ENCODE data around the gene GMIP. TPM values are rescaled to one million over a fixed set of nuclear protein-coding genes. Genes with fewer than 3 reads are reported as not detected.

The GMIP gene
- total RNA-seq, 4 donors from 2014 or later = 10.1 to 14.4 (median 13.4) TPM

GRCh38 chr19:19592690-19593089 lies 50.8 kb downstream of the GMIP start:
- DNase-seq (ENCODE audit: low spot score in 2 of 2) = no peak
- 86% methylated on average over 4 of the region's 10 CpGs for WGBS
- Histone ChIP-seq H3K36me3 (no peaks in the 10 kb centered on the region), H3K27me3 (no peaks in the 10 kb centered on the region), H3K4me3 (no peak overlapping the region), H3K27ac (no peak overlapping the region), H3K9me3 (no peaks in the 10 kb centered on the region), H3K4me1 (peaks cover 56% of the 10 kb centered on the region)
- TF ChIP-seq CTCF (IDR thresholded peaks at IDR 0.05) (no peak), POLR2AphosphoS5 (IDR thresholded peaks at IDR 0.05) (no peak), POLR2A (IDR thresholded peaks at IDR 0.05) (no peak), EP300 (IDR thresholded peaks at IDR 0.05) (no peak)

- WGBS = 27% methylated on average over 13 of the region's 13 CpGs
- Histone ChIP-seq H3K9me3 (no peaks in the 10 kb centered on the region), H3K27ac (peak overlapping the region; percentile 89), H3K4me3 (no peak overlapping the region), H3K4me1 (peaks cover 49% of the 10 kb centered on the region), H3K36me3 (no peaks in the 10 kb centered on the region), H3K27me3 (no peaks in the 10 kb centered on the region)
- TF ChIP-seq POLR2A (IDR thresholded peaks at IDR 0.05) = no peak
- TF ChIP-seq POLR2AphosphoS5 (IDR thresholded peaks at IDR 0.05) = peak in 1 of 3 donors; percentile 74
- DNase-seq (ENCODE audit: low spot score in 2 of 2) = no peak
These were observed 52.2 kb downstream of the GMIP start for GRCh38 chr19:19591133-19591825.

- H3K27ac ChIP-seq = no peak overlapping the region
- H3K4me3 ChIP-seq = no peak overlapping the region
- TF ChIP-seq CTCF (IDR thresholded peaks at IDR 0.05) (no peak), POLR2A (IDR thresholded peaks at IDR 0.05) (no peak), EP300 (IDR thresholded peaks at IDR 0.05) (no peak), POLR2AphosphoS5 (IDR thresholded peaks at IDR 0.05) (no peak)
- H3K9me3 ChIP-seq = no peaks in the 10 kb centered on the region
- WGBS = 79% methylated on average over 2 of the region's 2 CpGs
- H3K4me1 ChIP-seq = peaks cover 27% of the 10 kb centered on the region
- no peaks in the 10 kb centered on the region for H3K36me3 ChIP-seq
- no peak for DNase-seq (ENCODE audit: low spot score in 2 of 2)
- no peaks in the 10 kb centered on the region for H3K27me3 ChIP-seq
These were observed 54.9 kb downstream of the GMIP start for GRCh38 chr19:19588546-19588945.

GRCh38 chr19:19587771-19588170 lies 55.7 kb downstream of the GMIP start:
- no peaks in the 10 kb centered on the region for H3K27me3 ChIP-seq
- H3K4me1 ChIP-seq = peaks cover 27% of the 10 kb centered on the region
- H3K27ac ChIP-seq = no peak overlapping the region
- H3K36me3 ChIP-seq = no peaks in the 10 kb centered on the region
- no peaks in the 10 kb centered on the region for H3K9me3 ChIP-seq
- TF ChIP-seq POLR2A (IDR thresholded peaks at IDR 0.05) (no peak), POLR2AphosphoS5 (IDR thresholded peaks at IDR 0.05) (no peak), EP300 (IDR thresholded peaks at IDR 0.05) (no peak), CTCF (IDR thresholded peaks at IDR 0.05) (no peak)
- DNase-seq (ENCODE audit: low spot score in 2 of 2) = no peak
- 97% methylated on average over 5 of the region's 5 CpGs for WGBS
- H3K4me3 ChIP-seq = no peak overlapping the region

GRCh38 chr19:19584356-19584755 lies 59.1 kb downstream of the GMIP start:
- H3K27ac ChIP-seq = no peak overlapping the region
- H3K9me3 ChIP-seq = no peaks in the 10 kb centered on the region
- TF ChIP-seq POLR2AphosphoS5 (IDR thresholded peaks at IDR 0.05) (no peak), POLR2A (IDR thresholded peaks at IDR 0.05) (no peak), EP300 (IDR thresholded peaks at IDR 0.05) (no peak), CTCF (IDR thresholded peaks at IDR 0.05) (no peak)
- H3K4me1 ChIP-seq = no peaks in the 10 kb centered on the region
- no peak for DNase-seq (ENCODE audit: low spot score in 2 of 2)
- no peaks in the 10 kb centered on the region for H3K36me3 ChIP-seq
- WGBS = 93% methylated on average over 6 of the region's 6 CpGs
- no peak overlapping the region for H3K4me3 ChIP-seq
- no peaks in the 10 kb centered on the region for H3K27me3 ChIP-seq
